LNCaP clone FGC (cell line): ENCODE results near the gene AMOTL1.

Experiments used
- DNase-seq: peaks from one replicate; pipeline ENCODE4 v3.0.0-alpha.2; 2011; ENCODE audit warnings: low read depth
- H3K4me3 ChIP-seq: 2 replicates; pipeline ENCODE4 v1.5.1; 2011; ENCODE audit warnings: mild to moderate bottlenecking, low read depth, low read length, control low read depth
- CTCF ChIP-seq: IDR thresholded peaks from 2 replicates; pipeline ENCODE4 v1.5.1; 2012; ENCODE audit warnings: mild to moderate bottlenecking; ENCODE audit not compliant: control insufficient read depth, insufficient read depth; ENCODE audit errors: extremely low read depth

AMOTL1 gene

DNA sequence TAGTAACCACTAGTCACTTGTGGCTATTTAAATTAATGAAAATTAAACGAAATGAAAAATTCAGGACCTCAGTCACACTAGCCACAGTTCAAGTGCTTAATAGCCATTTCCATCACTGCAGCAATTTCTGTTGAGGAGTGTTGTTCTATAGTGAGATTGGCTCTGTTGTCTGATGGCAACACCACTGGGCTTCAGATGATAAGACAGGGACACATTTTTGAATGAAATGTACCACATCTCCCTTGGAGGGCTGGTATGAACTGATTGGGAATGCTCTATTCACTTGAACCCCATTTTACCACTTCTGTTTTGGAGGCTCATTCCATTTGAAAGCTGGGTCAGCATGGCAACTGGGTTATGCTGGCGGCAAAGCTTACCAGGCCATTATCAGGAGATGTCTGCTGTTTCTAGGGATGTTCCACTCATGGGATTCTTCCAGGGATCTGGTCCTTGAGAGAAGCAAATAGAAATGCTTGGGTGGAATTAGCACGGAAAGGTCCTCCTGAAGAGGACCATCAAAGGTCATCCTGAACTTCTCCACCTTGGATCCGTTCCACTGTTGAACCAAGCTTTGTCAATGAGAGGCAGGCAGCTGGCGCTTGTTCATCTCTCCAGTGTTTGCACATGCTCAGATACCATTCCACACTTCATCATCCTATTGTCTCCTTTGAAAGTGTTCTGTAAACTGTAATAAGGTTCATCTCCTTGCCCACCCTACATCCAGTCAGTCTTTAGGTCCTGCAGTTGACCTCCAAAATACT is 7.6 kb downstream of the AMOTL1 start:
- no peak for TF ChIP-seq CTCF
- DNase-seq = no peak
- H3K4me3 ChIP-seq = no peak overlapping the region

GRCh38 chr11:94776351-94777321 is 8.5 kb downstream of the AMOTL1 start:
- no peak for DNase-seq
- no peak for TF ChIP-seq CTCF
- H3K4me3 ChIP-seq = no peak overlapping the region

DNA sequence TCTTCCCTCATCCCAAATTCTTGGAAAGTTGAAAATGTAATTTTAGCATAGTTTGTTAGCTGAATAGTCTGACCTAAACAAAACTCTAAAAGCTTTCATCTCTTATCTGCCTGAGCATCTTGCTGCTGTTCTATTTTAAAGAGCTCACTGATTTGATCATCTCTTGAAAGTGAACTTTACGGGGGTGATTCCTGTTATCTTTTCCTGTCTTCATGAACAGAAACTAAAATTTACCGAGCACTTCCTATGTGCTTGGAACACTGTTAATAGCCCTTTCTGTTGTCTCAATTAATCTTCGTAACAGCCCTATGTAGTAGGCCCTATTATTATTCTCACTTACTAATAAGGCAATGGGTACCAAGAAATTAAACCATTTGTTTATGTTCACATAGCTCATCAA is 12.3 kb downstream of the AMOTL1 start:
- TF ChIP-seq CTCF = no peak
- no peak for DNase-seq
- no peak overlapping the region for H3K4me3 ChIP-seq

DNA sequence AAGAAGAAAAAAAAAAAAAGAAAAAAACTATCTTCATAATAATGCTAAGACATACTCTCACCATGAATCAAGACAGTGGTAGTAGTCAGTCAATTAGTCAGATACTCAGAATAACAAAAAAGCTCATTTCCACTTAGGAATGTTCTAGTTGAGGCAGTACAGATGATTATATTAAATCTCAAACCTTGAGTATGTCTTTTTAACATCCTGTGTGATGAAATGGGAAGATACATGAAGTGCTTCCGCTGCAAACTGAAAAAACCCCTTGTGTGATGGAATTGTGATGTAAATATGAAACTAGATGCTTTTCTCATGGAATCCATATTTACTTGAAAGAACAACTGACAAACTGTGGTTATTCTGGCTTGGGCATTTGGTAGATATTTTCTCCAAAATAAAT is 13.7 kb downstream of the AMOTL1 start:
- no peak for TF ChIP-seq CTCF
- no peak overlapping the region for H3K4me3 ChIP-seq
- no peak for DNase-seq

- TF ChIP-seq CTCF = no peak
- no peak overlapping the region for H3K4me3 ChIP-seq
- DNase-seq = no peak
These were observed 14.3 kb downstream of the AMOTL1 start for GRCh38 chr11:94782446-94782845.

DNA sequence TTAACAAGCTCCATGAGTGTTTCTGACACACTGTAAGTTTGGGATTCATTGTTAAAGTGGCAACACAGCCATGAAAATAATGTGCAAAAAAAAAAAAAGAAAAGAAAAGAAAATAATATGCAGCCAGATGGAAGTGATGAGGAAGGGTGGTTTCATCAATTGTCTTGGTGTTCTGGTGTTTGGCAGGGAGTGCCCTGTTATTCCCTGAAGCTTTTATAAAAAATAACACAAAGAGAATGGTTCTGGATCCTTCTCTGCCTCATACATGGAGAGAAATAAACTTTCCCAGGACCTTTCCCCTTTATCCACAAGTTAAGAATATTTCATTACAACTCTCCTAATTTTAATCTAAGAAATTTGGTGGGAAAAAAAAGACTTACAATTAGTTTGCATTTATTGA is 16.7 kb downstream of the AMOTL1 start:
- no peak for TF ChIP-seq CTCF
- no peak overlapping the region for H3K4me3 ChIP-seq
- DNase-seq = no peak

DNA sequence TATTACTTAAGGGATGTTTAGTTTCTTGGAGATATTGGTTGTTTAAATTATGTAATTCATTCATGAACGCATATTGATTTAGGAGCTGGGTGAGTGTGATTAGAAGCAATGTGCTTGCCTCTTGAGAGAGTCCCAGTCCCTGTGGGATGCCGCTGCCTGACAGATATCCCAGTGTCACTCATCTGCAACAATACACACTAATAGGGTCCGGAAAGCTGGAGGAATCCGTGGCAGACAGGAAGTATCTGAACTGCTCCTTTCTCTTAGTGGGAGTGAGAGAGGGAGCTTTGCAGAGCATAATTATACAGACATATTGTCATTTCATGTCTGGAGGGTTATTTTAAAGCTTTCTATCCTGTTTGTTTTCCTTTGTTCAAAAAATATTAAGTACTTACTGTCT is 17.4 kb downstream of the AMOTL1 start:
- DNase-seq = no peak
- no peak overlapping the region for H3K4me3 ChIP-seq
- no peak for TF ChIP-seq CTCF
